NCI-H1694 (cell line): ENCODE results near the gene EHD2.
"Not testable (repeated sequence)": the region's sequence is repeated elsewhere in the genome, so short reads cannot be mapped to it uniquely, and the experiment has no call there.

ENCODE experiments used
- DNase-seq: peaks from one replicate; lab custom pipeline; 2025; lab: John Stamatoyannopoulos, UW

Gene EHD2

GRCh38 chr19:47691782-47692181 lies 21.4 kb upstream of the EHD2 start:
- DNase-seq: no peak

- no peak for DNase-seq
Measured at GRCh38 chr19:47693489-47693888, 19.7 kb upstream of the EHD2 start.

- DNase-seq: no peak
Measured at GRCh38 chr19:47693903-47694302, 19.3 kb upstream of the EHD2 start.

- DNase-seq: no peak
Measured at GRCh38 chr19:47694466-47695273, 18.6 kb upstream of the EHD2 start.

- DNase-seq: no peak
Measured at GRCh38 chr19:47695533-47696262, 17.5 kb upstream of the EHD2 start.

GRCh38 chr19:47696635-47697034 lies 16.6 kb upstream of the EHD2 start:
- no peak for DNase-seq

- DNase-seq: peak; percentile 81
Measured at GRCh38 chr19:47697863-47698609, 15.2 kb upstream of the EHD2 start.

- DNase-seq: no peak
Measured at GRCh38 chr19:47698631-47699359, 14.4 kb upstream of the EHD2 start.

- peak; percentile 32 for DNase-seq
Measured at GRCh38 chr19:47699360-47699917, 13.8 kb upstream of the EHD2 start.

- DNase-seq: no peak
Measured at GRCh38 chr19:47700934-47701716, 12.1 kb upstream of the EHD2 start.

GRCh38 chr19:47701717-47702552 lies 11.3 kb upstream of the EHD2 start:
- no peak for DNase-seq

GRCh38 chr19:47702671-47703070 lies 10.6 kb upstream of the EHD2 start:
- no peak for DNase-seq

GRCh38 chr19:47703301-47703700 lies 9.9 kb upstream of the EHD2 start:
- no peak for DNase-seq

- no peak for DNase-seq
Measured at GRCh38 chr19:47704024-47704423, 9.2 kb upstream of the EHD2 start.

GRCh38 chr19:47704656-47705055 lies 8.6 kb upstream of the EHD2 start:
- no peak for DNase-seq

GRCh38 chr19:47707135-47707925 lies 5.9 kb upstream of the EHD2 start:
- peak; percentile 82 for DNase-seq

- DNase-seq: no peak
Measured at GRCh38 chr19:47711652-47712242, 1.5 kb upstream of the EHD2 start.

- DNase-seq: no peak
Measured at GRCh38 chr19:47714339-47714738, 1.1 kb downstream of the EHD2 start.

- DNase-seq: not testable (repeated sequence)
Measured at GRCh38 chr19:47714855-47715254, 1.6 kb downstream of the EHD2 start.
